C4-2B (cell line): Measurements from ENCODE around the gene CAPG.

Experiments used
- ZFX ChIP-seq: fragments of 450-650 bp; IDR thresholded peaks from 2 replicates; pipeline ENCODE4 v1.6.1; 2017
- TF ChIP-seq, protein P1 (sequence below): fragments of 450-650 bp; conservative IDR thresholded peaks from 2 replicates; pipeline ENCODE4 v1.5.1; 2017; ENCODE audit warnings: mild to moderate bottlenecking

DNA sequence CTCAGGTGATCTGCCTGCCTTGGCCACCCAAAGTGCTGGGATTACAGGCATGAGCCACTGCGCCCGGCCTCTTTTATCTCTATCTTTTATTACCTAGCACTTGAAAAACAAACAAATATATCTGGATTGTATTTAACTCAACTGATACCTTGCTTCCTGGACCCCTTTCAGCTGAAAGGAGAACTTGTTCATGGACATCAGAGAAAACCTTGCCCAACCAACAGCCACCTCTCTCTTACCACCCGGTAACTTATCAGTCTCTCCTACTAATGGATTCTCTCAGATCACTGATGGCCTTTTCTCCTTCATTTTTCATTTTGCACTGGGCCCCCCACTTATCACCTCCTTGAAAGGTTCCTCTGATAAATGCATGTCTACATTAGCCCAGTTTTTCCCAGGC lies 62.6 kb downstream of the CAPG start:
- TF ChIP-seq, protein P1, sequence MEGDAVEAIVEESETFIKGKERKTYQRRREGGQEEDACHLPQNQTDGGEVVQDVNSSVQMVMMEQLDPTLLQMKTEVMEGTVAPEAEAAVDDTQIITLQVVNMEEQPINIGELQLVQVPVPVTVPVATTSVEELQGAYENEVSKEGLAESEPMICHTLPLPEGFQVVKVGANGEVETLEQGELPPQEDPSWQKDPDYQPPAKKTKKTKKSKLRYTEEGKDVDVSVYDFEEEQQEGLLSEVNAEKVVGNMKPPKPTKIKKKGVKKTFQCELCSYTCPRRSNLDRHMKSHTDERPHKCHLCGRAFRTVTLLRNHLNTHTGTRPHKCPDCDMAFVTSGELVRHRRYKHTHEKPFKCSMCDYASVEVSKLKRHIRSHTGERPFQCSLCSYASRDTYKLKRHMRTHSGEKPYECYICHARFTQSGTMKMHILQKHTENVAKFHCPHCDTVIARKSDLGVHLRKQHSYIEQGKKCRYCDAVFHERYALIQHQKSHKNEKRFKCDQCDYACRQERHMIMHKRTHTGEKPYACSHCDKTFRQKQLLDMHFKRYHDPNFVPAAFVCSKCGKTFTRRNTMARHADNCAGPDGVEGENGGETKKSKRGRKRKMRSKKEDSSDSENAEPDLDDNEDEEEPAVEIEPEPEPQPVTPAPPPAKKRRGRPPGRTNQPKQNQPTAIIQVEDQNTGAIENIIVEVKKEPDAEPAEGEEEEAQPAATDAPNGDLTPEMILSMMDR, result no peak
- TF ChIP-seq ZFX, result no peak
